HG03342 (cell line): ENCODE data around the gene PODXL.
A peak's percentile ranks its signal among the peaks of the same experiment; 100 is the strongest.
"Not testable (repeated sequence)": the region's sequence is repeated elsewhere in the genome, so short reads cannot be mapped to it uniquely, and the experiment has no call there.

Experiments used
- ATAC-seq: cut with Tn5 transposase; IDR thresholded peaks from one replicate; pipeline ENCODE4 v1.9.1; 2021; ENCODE audit warnings: mild to moderate bottlenecking, moderate library complexity; ENCODE audit not compliant: unreplicated experiment

PODXL gene

GRCh38 chr7:131511774-131512535, 44.5 kb downstream of the PODXL start:
- no peak for ATAC-seq

- no peak for ATAC-seq
Observed at GRCh38 chr7:131511071-131511470, 45.4 kb downstream of the PODXL start.

- no peak for ATAC-seq
Observed at GRCh38 chr7:131509781-131510180, 46.6 kb downstream of the PODXL start.

GRCh38 chr7:131508754-131509486, 47.5 kb downstream of the PODXL start:
- no peak for ATAC-seq

- peak; percentile 64 for ATAC-seq
Observed at GRCh38 chr7:131507592-131508331, 48.7 kb downstream of the PODXL start.

- ATAC-seq = no peak
Observed at GRCh38 chr7:131506597-131506996, 49.8 kb downstream of the PODXL start.

- ATAC-seq = no peak
Observed at GRCh38 chr7:131505636-131506557, 50.5 kb downstream of the PODXL start.

- ATAC-seq = not testable (repeated sequence)
Observed at GRCh38 chr7:131505037-131505620, 51.3 kb downstream of the PODXL start.

- no peak for ATAC-seq
Observed at GRCh38 chr7:131504157-131504899, 52.1 kb downstream of the PODXL start.

- ATAC-seq = no peak
Observed at GRCh38 chr7:131503639-131504038, 52.8 kb downstream of the PODXL start.

GRCh38 chr7:131502810-131503508, 53.5 kb downstream of the PODXL start:
- no peak for ATAC-seq

GRCh38 chr7:131501930-131502685, 54.3 kb downstream of the PODXL start:
- ATAC-seq = no peak

- ATAC-seq = peak; percentile 79
Observed at GRCh38 chr7:131501422-131501821, 55.0 kb downstream of the PODXL start.

- no peak for ATAC-seq
Observed at GRCh38 chr7:131500357-131500756, 56.1 kb downstream of the PODXL start.

GRCh38 chr7:131499801-131500200, 56.6 kb downstream of the PODXL start:
- ATAC-seq = no peak

GRCh38 chr7:131498237-131498885, 58.1 kb downstream of the PODXL start:
- no peak for ATAC-seq

GRCh38 chr7:131497454-131497853, 59.0 kb downstream of the PODXL start:
- ATAC-seq = no peak
